ENCODE results near the gene LANCL3. TPM values are rescaled to one million over a fixed set of nuclear protein-coding genes. Genes with fewer than 3 reads are reported as not detected.

LANCL3 gene
- total RNA-seq, 1 experiment from 2014 or later = 0.02 TPM

Other genes with a start within 250 kb of the LANCL3 start
- 18.9 and 23.1 TPM in 2 replicates for gene PRRG1, start 222.3 kb upstream of the LANCL3 start, total RNA-seq (2014; rRNA removed; shearing (Covaris generic))
- 0.61 and 0.62 TPM in 2 replicates for gene XK, start 114.1 kb downstream of the LANCL3 start, total RNA-seq (2014; rRNA removed; shearing (Covaris generic))
- gene CYBB, start 208.4 kb downstream of the LANCL3 start, total RNA-seq (2014; rRNA removed; shearing (Covaris generic)) = not detected in 2 replicates

Data from NCI-H460 (cell line).